A549 (cell line): ENCODE results near the gene PEX14. TPM values are rescaled to one million over a fixed set of nuclear protein-coding genes. Genes with fewer than 3 reads are reported as not detected.

Experiments
- ATAC-seq, 2 experiments: fragments of 200-7000 bp in 1 of 2; fragments of >200 bp in 1 of 2; cut with Nextera tagmentation in 1 of 2; cut with Tn5 transposase in 1 of 2; 3 replicates each; pipeline versions ENCODE4 v1.8.0 to v1.9.1; 2018 to 2020; ENCODE audit warnings: mild to moderate bottlenecking in 1 of 2, moderate library complexity in 1 of 2
- CTCF ChIA-PET: fragments of 300-600 bp; sonication (Branson Sonifier 250); formaldehyde crosslinking; extraction: SDS; loops from one replicate; lab custom pipeline; 2021; ENCODE audit warnings: antibody characterized with exemption, inconsistent platforms; lab: Yijun Ruan, JAX
- POLR2A ChIA-PET: fragments of 350-600 bp; formaldehyde crosslinking; extraction: SDS; loops from one replicate; lab custom pipeline; 2021; ENCODE audit warnings: antibody characterized with exemption, inconsistent platforms; lab: Yijun Ruan, JAX
- DNase-seq, 2 experiments: peaks; one replicate each; pipeline versions ENCODE4 v3.0.0 to v3.0.0-alpha.2; 2011 to 2016; ENCODE audit warnings: low read depth in 1 of 2, low spot score in 1 of 2
- FAIRE-seq: peaks from 2 replicates; lab custom pipeline; 2011; peaks lifted over from hg19 to GRCh38; lab: Jason Lieb, UNC
- H3K27ac ChIP-seq, 2 experiments: fragments of >200 bp; sonication (Bioruptor Twin); formaldehyde crosslinking; 3 replicates each; pipeline ENCODE4 v1.5.1; 2016 to 2017
- H3K4me1 ChIP-seq: fragments of >200 bp; sonication (Bioruptor Twin); formaldehyde crosslinking; 3 replicates; pipeline ENCODE4 v1.6.1; 2016
- H3K4me2 ChIP-seq: fragments of >200 bp; sonication (Bioruptor Twin); formaldehyde crosslinking; 3 replicates; pipeline ENCODE4 v1.6.1; 2016
- H3K4me3 ChIP-seq: fragments of >200 bp; sonication (Bioruptor Twin); formaldehyde crosslinking; 3 replicates; pipeline ENCODE4 v1.5.1; 2016
- H3K9me3 ChIP-seq: fragments of >200 bp; sonication (Bioruptor Twin); formaldehyde crosslinking; 3 replicates; pipeline ENCODE4 v1.6.1; 2016
- BHLHE40 ChIP-seq: IDR thresholded peaks from 2 replicates; pipeline ENCODE4 v1.6.1; 2012; ENCODE audit warnings: low read depth, low read length, inconsistent platforms
- CBX8 ChIP-seq: fragments of 200-600 bp; sonication (generic); IDR thresholded peaks from 2 replicates; pipeline ENCODE4 v1.6.1; 2016
- EP300 ChIP-seq, 2 experiments: fragments of >200 bp; sonication (Bioruptor Twin); formaldehyde crosslinking; IDR thresholded peaks; 2 replicates in 1 of 2; 3 replicates in 1 of 2; pipeline ENCODE4 v1.6.1; 2016 to 2017
- FOXS1 ChIP-seq: fragments of 250-450 bp; sonication (Bioruptor Pico); IDR thresholded peaks from 2 replicates; pipeline ENCODE4 v1.5.0; 2020; ENCODE audit warnings: mild to moderate bottlenecking, moderate library complexity
- HMGXB4 ChIP-seq: fragments of 250-450 bp; sonication (Bioruptor Pico); IDR thresholded peaks from 2 replicates; pipeline ENCODE4 v1.5.0; 2021; ENCODE audit warnings: mild to moderate bottlenecking, moderate library complexity, borderline replicate concordance
- HOXB13 ChIP-seq: fragments of 250-450 bp; sonication (Bioruptor Pico); IDR thresholded peaks from 2 replicates; pipeline ENCODE4 v1.5.0; 2020; ENCODE audit warnings: low read depth, mild to moderate bottlenecking, moderate library complexity
- HOXB5 ChIP-seq: fragments of 250-450 bp; sonication (Bioruptor Pico); IDR thresholded peaks from 2 replicates; pipeline ENCODE4 v1.5.0; 2020; ENCODE audit warnings: mild to moderate bottlenecking, moderate library complexity
- JUN ChIP-seq, 2 experiments: fragments of >200 bp; sonication (Bioruptor Twin); formaldehyde crosslinking; IDR thresholded peaks; 2 replicates in 1 of 2; 3 replicates in 1 of 2; pipeline ENCODE4 v1.6.1; 2016 to 2017
- JUNB ChIP-seq: fragments of >200 bp; sonication (Bioruptor Twin); formaldehyde crosslinking; IDR thresholded peaks from 2 replicates; pipeline ENCODE4 v1.6.1; 2016
- NFE2L2 ChIP-seq: fragments of 150-350 bp; conservative IDR thresholded peaks from 2 replicates; pipeline ENCODE4 v1.6.1; 2014; ENCODE audit warnings: low read length
- PHF8 ChIP-seq: fragments of 200-600 bp; sonication (generic); IDR thresholded peaks from 2 replicates; pipeline ENCODE4 v1.6.1; 2016; ENCODE audit warnings: low read depth, mild to moderate bottlenecking, antibody characterized with exemption, moderate library complexity, borderline replicate concordance
- RAD21 ChIP-seq, 2 experiments: fragments of >200 bp in 1 of 2; sonication (Bioruptor Twin) in 1 of 2; formaldehyde crosslinking in 1 of 2; IDR thresholded peaks in 1 of 2; conservative IDR thresholded peaks in 1 of 2; 2 replicates in 1 of 2; 3 replicates in 1 of 2; pipeline ENCODE4 v1.6.1; 2012 to 2018; ENCODE audit warnings: inconsistent platforms in 1 of 2
- TFCP2L1 ChIP-seq: fragments of 250-450 bp; sonication (Bioruptor Pico); IDR thresholded peaks from 2 replicates; pipeline ENCODE4 v1.5.0; 2021; ENCODE audit warnings: mild to moderate bottlenecking
- ZSCAN20 ChIP-seq: fragments of 250-450 bp; sonication (Bioruptor Pico); IDR thresholded peaks from 2 replicates; pipeline ENCODE4 v1.8.0; 2022; ENCODE audit warnings: mild to moderate bottlenecking, moderate library complexity
- WGBS: methylation state at CpG from one replicate; pipeline ENCODE4 v1.1.6; 2017; ENCODE audit errors: missing lambda C conversion rate; 5-methylcytosine and 5-hydroxymethylcytosine counted together
- polyA plus RNA-seq, 4 experiments: library from polyadenylated mRNA; depleted of rRNA in 3 of 4; stranded (reverse); fragments of >200 nt; fragmentation: RNase III in 1 of 4; extraction: RNeasy Plus Mini Kit Qiagen cat#74134 plus additional on column Dnase treatment in 1 of 4; gene quantifications; 2 replicates in 3 of 4; 3 replicates in 1 of 4; pipeline ENCODE4 v1.2.3, GENCODE V29; 2011 to 2017
- TF ChIP-seq, protein P1 (sequence below): IDR thresholded peaks from 2 replicates; pipeline ENCODE4 v1.6.1; 2012

The PEX14 gene
- polyA plus RNA-seq, 2 of the 4 experiments (the other 2 are of a cell fraction) = 7.7 to 15.0 TPM

GRCh38 chr1:10664251-10664650 lies 189.5 kb downstream of the PEX14 start:
- ChIA-PET CTCF (no interaction called here), POLR2A (no interaction called here)
- no peak for TF ChIP-seq JUN (IDR thresholded peaks at IDR 0.05)
- Histone ChIP-seq H3K9me3 (no peaks in the 10 kb centered on the region), H3K4me1 (no peaks in the 10 kb centered on the region), H3K4me3 (no peak overlapping the region), H3K4me2 (no peak overlapping the region), H3K27ac (no peak overlapping the region)
- DNase-seq (no peak), FAIRE-seq (no peak), ATAC-seq (peak in 1 of 2 experiments; percentile 27; a peak in 1 of 6 replicates)
- WGBS = 65% methylated on average over 10 of the region's 15 CpGs

DNA sequence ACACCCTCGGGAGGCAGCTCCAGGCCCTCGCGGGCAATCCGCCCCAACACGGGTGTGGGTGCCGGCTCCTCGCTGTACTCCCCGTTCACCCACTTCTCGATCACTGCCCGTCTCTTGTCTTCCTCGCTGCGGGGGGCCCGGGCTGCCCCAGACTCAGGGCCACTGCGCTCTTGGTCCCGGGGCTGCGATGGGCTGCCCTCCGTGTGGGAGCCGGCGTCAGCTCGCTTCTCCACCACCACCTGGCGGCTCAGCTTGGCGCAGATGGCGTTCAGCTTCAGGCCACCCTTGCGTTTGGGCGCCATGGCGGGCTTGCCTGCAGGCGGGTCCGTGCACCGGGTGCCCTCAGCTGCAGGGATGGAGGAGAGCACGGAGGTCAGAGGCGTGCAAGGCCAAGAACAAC lies 190.5 kb downstream of the PEX14 start:
- Histone ChIP-seq H3K27ac (no peak overlapping the region), H3K4me1 (no peaks in the 10 kb centered on the region), H3K9me3 (no peaks in the 10 kb centered on the region), H3K4me3 (no peak overlapping the region), H3K4me2 (no peak overlapping the region)
- ChIA-PET POLR2A (no interaction called here), CTCF (interaction anchor here (1.0 kb wide), 1 partner anchor 25 kb away, joined by 3 read pairs; no protein-coding TSS in a partner anchor)
- FAIRE-seq (no peak), DNase-seq (no peak), ATAC-seq (no peak)
- WGBS = 89% methylated on average over 25 of the region's 31 CpGs
- TF ChIP-seq RAD21 (conservative IDR thresholded peaks at IDR 0.05 in 1 of 2, IDR thresholded peaks at IDR 0.05 in 1 of 2) (no peak), BHLHE40 (no peak), JUNB (no peak), HOXB13 (no peak), EP300 (IDR thresholded peaks at IDR 0.05) (no peak), ZSCAN20 (CRISPR knock-in tag) (no peak), HMGXB4 (CRISPR knock-in tag) (no peak)

GRCh38 chr1:10665930-10666850 lies 191.4 kb downstream of the PEX14 start:
- no peak overlapping the region for H3K27ac ChIP-seq
- H3K9me3 ChIP-seq = no peaks in the 10 kb centered on the region
- ChIA-PET CTCF (no interaction called here), POLR2A (no interaction called here)
- no peaks in the 10 kb centered on the region for H3K4me1 ChIP-seq
- no peak overlapping the region for H3K4me3 ChIP-seq
- 86% methylated on average over 22 of the region's 36 CpGs for WGBS
- FAIRE-seq (no peak), DNase-seq (no peak)
- TF ChIP-seq JUN (IDR thresholded peaks at IDR 0.05) (no peak), TFCP2L1 (CRISPR knock-in tag) (no peak), HMGXB4 (CRISPR knock-in tag) (no peak)
- TF ChIP-seq, all 56 proteins: peak for 0
- ATAC-seq = no peak
- H3K4me2 ChIP-seq = no peak overlapping the region

DNA sequence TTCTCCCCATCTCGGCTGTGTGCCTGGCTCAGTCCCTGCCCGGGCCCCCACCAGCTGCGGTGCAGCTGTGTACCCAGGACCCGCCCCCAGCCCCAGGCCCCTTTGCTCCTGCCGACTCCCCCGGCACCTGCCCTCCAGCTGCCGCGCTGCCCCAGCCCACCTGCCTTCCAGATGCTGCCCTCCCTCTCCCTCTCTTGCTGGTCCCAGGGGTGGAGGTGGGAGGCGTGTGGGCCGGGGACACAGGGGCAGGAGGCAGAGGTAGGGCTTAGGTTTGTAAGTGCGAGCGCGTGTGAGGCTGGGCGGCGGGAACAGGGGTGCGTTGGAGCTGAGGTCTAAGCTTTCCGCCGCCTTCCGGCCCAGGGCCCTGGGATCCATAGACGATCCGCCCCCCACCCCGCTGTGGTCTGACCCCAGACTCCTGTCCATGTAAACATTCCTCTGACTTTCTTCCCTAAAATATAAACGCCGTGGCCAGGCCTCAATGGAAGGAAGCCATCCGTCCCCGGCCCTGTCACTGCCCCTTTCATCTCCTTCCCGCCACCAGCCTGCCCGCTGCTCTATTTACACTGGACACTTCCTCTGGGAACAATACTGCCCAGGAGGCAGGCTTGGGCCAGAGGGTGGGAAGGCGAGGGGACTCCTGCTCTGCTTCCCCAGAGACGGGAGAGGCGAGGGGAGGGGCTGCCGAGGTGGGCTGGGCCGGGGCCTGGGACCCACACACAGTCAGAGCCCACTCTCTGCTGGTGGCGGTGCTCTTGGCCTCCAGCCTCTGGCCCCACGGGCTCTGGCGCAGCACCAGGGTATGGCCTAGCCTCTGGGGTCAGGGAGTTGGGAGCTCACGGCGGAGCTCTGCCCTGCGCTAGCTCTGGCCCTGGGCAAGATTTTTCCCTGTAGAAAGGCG lies 193.4 kb downstream of the PEX14 start:
- H3K27ac ChIP-seq = no peak overlapping the region
- no peak overlapping the region for H3K4me2 ChIP-seq
- ChIA-PET CTCF (no interaction called here), POLR2A (no interaction called here)
- DNase-seq (no peak), FAIRE-seq (no peak), ATAC-seq (no peak; a peak in 1 of 6 replicates)
- H3K9me3 ChIP-seq = no peaks in the 10 kb centered on the region
- no peak for TF ChIP-seq NFE2L2
- TF ChIP-seq HOXB5 (CRISPR knock-in tag) = no peak
- no peak for TF ChIP-seq FOXS1 (CRISPR knock-in tag)
- TF ChIP-seq, protein P1, sequence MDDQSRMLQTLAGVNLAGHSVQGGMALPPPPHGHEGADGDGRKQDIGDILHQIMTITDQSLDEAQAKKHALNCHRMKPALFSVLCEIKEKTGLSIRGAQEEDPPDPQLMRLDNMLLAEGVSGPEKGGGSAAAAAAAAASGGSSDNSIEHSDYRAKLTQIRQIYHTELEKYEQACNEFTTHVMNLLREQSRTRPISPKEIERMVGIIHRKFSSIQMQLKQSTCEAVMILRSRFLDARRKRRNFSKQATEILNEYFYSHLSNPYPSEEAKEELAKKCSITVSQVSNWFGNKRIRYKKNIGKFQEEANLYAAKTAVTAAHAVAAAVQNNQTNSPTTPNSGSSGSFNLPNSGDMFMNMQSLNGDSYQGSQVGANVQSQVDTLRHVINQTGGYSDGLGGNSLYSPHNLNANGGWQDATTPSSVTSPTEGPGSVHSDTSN = no peak
- no peak for TF ChIP-seq PHF8
- no peak for TF ChIP-seq CBX8
- no peak overlapping the region for H3K4me3 ChIP-seq
- H3K4me1 ChIP-seq = no peaks in the 10 kb centered on the region
- 90% methylated on average over 23 of the region's 40 CpGs for WGBS
